Measurements from ENCODE around the gene S100A7.

- no peak for TF ChIP-seq HDGF (IDR thresholded peaks at IDR 0.05; ENCODE audit: borderline replicate concordance)
- no peak for TF ChIP-seq L3MBTL2 (conservative IDR thresholded peaks at IDR 0.05)
- TF ChIP-seq ELF4 (IDR thresholded peaks at IDR 0.05), result no peak
These were observed 38.3 kb upstream of the S100A7 start for GRCh38 chr1:153498746-153499145.

All from HEK293T (cell line).